ENCODE measurements around the gene MYL10.

Gene MYL10

GRCh38 chr7:101596898-101597297 lies 32.2 kb downstream of the MYL10 start:
- H3K36me3 ChIP-seq (ENCODE audit: control insufficient read depth, insufficient read depth, low read length) = no peaks in the 10 kb centered on the region
- no peaks in the 10 kb centered on the region for H3K9me3 ChIP-seq (ENCODE audit: control insufficient read depth, insufficient read depth, low read length)
- H3K4me1 ChIP-seq (ENCODE audit: control insufficient read depth, insufficient read depth, low read length) = no peaks in the 10 kb centered on the region
- H3K27me3 ChIP-seq (ENCODE audit: control insufficient read depth, insufficient read depth, low read length) = no peaks in the 10 kb centered on the region
- no peak overlapping the region for H3K4me3 ChIP-seq (ENCODE audit: low read length)
- no peak for DNase-seq (ENCODE audit: low read depth, low spot score)
- no CpG with 5 or more reads among the region's 1 CpG for WGBS (ENCODE audit: insufficient coverage, insufficient read length)
- H3K27ac ChIP-seq (ENCODE audit: low read length) = no peak overlapping the region

DNA sequence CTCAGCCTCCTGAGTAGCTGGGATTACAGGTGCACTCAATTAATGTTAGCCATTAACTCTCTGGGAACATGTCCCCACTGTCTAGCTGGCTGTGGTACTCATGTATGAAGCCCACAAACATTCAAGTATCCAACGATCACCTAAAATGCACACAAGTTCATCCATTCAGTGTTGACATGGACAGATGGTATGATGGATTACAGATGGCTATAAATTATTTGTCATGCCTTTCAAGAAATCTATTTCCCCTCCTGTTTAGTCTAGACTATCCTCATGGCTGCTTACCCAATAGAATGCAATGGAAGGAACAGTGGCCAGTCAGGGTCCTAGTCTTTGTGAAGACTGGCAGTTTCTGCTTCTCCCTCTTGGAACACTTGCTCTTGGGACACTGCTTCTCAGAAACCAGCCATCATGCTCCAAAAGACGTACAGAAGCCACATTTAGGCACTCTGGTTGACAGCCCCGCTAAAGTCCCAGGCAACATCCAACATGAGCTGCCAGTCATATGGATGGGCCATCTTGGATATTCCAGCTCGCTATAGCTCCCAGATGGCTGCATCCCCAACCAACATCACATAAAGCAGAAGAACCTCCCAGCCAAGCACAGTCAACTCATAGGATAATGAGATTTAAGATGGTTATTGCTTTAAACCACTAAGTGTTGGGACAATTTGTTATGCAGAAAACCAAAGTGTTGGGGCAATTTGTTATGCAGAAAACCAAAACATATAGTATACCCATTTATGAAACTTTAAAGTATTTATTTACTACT lies 33.1 kb downstream of the MYL10 start:
- WGBS (ENCODE audit: insufficient coverage, insufficient read length) = no CpG with 5 or more reads among the region's 4 CpGs
- Histone ChIP-seq H3K27ac (ENCODE audit: low read length) (no peak overlapping the region), H3K4me1 (ENCODE audit: control insufficient read depth, insufficient read depth, low read length) (no peaks in the 10 kb centered on the region), H3K9me3 (ENCODE audit: control insufficient read depth, insufficient read depth, low read length) (no peaks in the 10 kb centered on the region), H3K36me3 (ENCODE audit: control insufficient read depth, insufficient read depth, low read length) (no peaks in the 10 kb centered on the region), H3K4me3 (ENCODE audit: low read length) (no peak overlapping the region), H3K27me3 (ENCODE audit: control insufficient read depth, insufficient read depth, low read length) (no peaks in the 10 kb centered on the region)
- no peak for DNase-seq (ENCODE audit: low read depth, low spot score)

- Histone ChIP-seq H3K27ac (ENCODE audit: low read length) (no peak overlapping the region), H3K27me3 (ENCODE audit: control insufficient read depth, insufficient read depth, low read length) (no peaks in the 10 kb centered on the region), H3K4me3 (ENCODE audit: low read length) (no peak overlapping the region), H3K36me3 (ENCODE audit: control insufficient read depth, insufficient read depth, low read length) (no peaks in the 10 kb centered on the region), H3K9me3 (ENCODE audit: control insufficient read depth, insufficient read depth, low read length) (no peaks in the 10 kb centered on the region), H3K4me1 (ENCODE audit: control insufficient read depth, insufficient read depth, low read length) (no peaks in the 10 kb centered on the region)
- no CpG with 5 or more reads among the region's 1 CpG for WGBS (ENCODE audit: insufficient coverage, insufficient read length)
- DNase-seq (ENCODE audit: low read depth, low spot score) = no peak
These were observed 33.9 kb downstream of the MYL10 start for GRCh38 chr7:101595246-101595645.

DNA sequence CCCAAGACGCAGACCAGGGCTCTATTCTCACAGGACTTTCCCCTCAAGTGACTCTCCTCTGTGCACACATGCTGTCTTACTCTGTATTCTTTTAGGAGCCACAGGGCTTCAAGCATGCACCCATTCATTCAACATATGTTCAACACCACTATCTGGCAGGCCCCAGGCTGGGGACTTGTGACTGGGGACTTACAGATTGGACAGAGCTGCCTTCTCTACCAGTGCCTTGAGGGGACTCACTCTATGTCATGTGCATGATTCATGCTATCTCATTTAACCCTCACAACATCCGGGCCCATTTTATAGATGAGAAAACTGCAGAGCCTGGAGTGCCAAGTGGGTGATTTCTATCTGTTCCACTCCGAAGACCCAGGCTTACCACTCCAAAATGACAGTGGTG lies 34.3 kb downstream of the MYL10 start:
- no CpG with 5 or more reads among the region's 3 CpGs for WGBS (ENCODE audit: insufficient coverage, insufficient read length)

GRCh38 chr7:101593556-101593955 lies 35.5 kb downstream of the MYL10 start:
- no peak overlapping the region for H3K27ac ChIP-seq (ENCODE audit: low read length)
- H3K4me3 ChIP-seq (ENCODE audit: low read length) = no peak overlapping the region
- H3K36me3 ChIP-seq (ENCODE audit: control insufficient read depth, insufficient read depth, low read length) = no peaks in the 10 kb centered on the region
- H3K4me1 ChIP-seq (ENCODE audit: control insufficient read depth, insufficient read depth, low read length) = no peaks in the 10 kb centered on the region
- no CpG with 5 or more reads among the region's 6 CpGs for WGBS (ENCODE audit: insufficient coverage, insufficient read length)
- no peak for DNase-seq (ENCODE audit: low read depth, low spot score)
- no peaks in the 10 kb centered on the region for H3K9me3 ChIP-seq (ENCODE audit: control insufficient read depth, insufficient read depth, low read length)
- no peaks in the 10 kb centered on the region for H3K27me3 ChIP-seq (ENCODE audit: control insufficient read depth, insufficient read depth, low read length)

More for the DNA sequence above, 34.3 kb downstream of the MYL10 start:
- H3K27me3 ChIP-seq (ENCODE audit: control insufficient read depth, insufficient read depth, low read length) = no peaks in the 10 kb centered on the region
- no peak overlapping the region for H3K27ac ChIP-seq (ENCODE audit: low read length)
- DNase-seq (ENCODE audit: low read depth, low spot score) = no peak
- no peaks in the 10 kb centered on the region for H3K4me1 ChIP-seq (ENCODE audit: control insufficient read depth, insufficient read depth, low read length)
- no peak overlapping the region for H3K4me3 ChIP-seq (ENCODE audit: low read length)
- H3K36me3 ChIP-seq (ENCODE audit: control insufficient read depth, insufficient read depth, low read length) = no peaks in the 10 kb centered on the region
- no peaks in the 10 kb centered on the region for H3K9me3 ChIP-seq (ENCODE audit: control insufficient read depth, insufficient read depth, low read length)

GRCh38 chr7:101591504-101591903 lies 37.6 kb downstream of the MYL10 start:
- H3K27ac ChIP-seq (ENCODE audit: low read length) = no peak overlapping the region
- H3K4me3 ChIP-seq (ENCODE audit: low read length) = no peak overlapping the region
- DNase-seq (ENCODE audit: low read depth, low spot score) = no peak
- H3K27me3 ChIP-seq (ENCODE audit: control insufficient read depth, insufficient read depth, low read length) = no peaks in the 10 kb centered on the region
- no peaks in the 10 kb centered on the region for H3K4me1 ChIP-seq (ENCODE audit: control insufficient read depth, insufficient read depth, low read length)
- H3K36me3 ChIP-seq (ENCODE audit: control insufficient read depth, insufficient read depth, low read length) = no peaks in the 10 kb centered on the region
- WGBS (ENCODE audit: insufficient coverage, insufficient read length) = no CpG with 5 or more reads among the region's 2 CpGs
- no peaks in the 10 kb centered on the region for H3K9me3 ChIP-seq (ENCODE audit: control insufficient read depth, insufficient read depth, low read length)

DNA sequence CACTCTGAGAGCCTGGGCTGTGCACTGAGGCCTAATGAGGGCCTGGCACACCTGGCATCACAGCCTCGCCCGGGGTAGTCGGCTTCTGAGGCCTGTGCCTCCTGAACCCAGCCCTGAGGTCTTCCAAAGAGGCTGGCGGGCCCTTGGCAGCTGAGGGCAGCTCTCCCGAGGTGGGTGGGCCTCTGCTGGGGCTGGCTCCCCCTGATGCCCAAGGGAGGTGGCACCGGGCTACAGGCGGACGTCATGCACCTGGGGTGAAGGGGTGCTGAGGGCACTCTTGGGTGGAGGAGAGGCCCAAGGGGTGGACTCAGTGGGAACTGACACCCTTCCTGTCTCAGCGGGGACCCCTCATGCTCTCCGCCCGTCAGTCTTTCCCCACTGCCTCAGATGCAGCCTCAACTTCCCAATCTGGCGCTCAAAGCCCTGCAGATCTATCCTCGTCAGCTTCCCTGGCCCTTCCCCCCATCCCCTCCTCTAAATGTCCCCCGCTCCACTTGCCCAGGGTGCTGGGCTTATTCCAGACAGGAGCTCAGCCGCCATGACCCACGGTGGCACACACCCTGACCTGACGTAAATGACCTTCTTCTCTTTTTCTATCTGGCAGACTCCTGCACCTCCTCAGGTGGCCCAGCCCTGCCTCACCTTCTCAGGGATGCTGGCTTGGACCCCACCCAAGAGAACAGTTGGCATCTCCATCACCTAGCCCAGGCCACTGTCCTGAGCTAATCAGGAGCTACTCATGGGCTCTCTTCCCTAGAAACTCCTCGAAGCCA lies 38.2 kb downstream of the MYL10 start:
- no peaks in the 10 kb centered on the region for H3K36me3 ChIP-seq (ENCODE audit: control insufficient read depth, insufficient read depth, low read length)
- no CpG with 5 or more reads among the region's 18 CpGs for WGBS (ENCODE audit: insufficient coverage, insufficient read length)
- H3K4me3 ChIP-seq (ENCODE audit: low read length) = no peak overlapping the region
- no peaks in the 10 kb centered on the region for H3K4me1 ChIP-seq (ENCODE audit: control insufficient read depth, insufficient read depth, low read length)
- H3K9me3 ChIP-seq (ENCODE audit: control insufficient read depth, insufficient read depth, low read length) = no peaks in the 10 kb centered on the region
- H3K27ac ChIP-seq (ENCODE audit: low read length) = no peak overlapping the region
- DNase-seq (ENCODE audit: low read depth, low spot score) = no peak
- no peaks in the 10 kb centered on the region for H3K27me3 ChIP-seq (ENCODE audit: control insufficient read depth, insufficient read depth, low read length)

DNA sequence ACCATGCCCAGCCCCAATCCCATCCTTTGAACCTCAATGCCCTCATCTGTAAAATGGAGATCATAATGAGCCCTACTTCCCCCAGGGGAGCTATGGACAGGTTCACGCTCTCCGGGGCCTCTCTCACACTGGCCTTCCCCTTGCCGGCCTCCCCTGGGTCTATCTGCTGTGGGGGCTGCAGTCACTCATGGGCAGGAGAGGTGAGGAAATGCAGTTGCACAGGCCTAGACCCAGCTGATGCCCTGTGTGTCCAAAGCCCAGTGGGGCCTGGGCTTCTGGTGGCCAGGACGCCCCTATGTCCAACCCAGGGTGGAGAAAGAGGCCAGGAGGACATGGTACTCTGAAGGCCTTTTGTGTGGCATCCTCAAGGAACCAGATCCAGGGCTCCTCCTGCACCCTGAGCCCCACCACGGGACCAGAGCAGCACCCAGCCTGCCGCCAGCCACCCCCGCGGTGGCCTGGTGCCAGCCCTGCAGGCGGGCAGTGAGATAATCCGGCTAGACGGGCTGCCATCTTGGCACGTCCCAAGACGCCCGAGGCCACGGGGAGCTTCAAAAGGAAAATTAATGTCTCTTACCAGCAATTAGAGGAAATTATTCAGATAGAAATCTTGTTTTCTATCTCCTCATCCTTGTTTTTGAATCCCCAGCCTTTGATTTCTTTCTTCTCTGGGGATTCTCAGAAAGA lies 39.0 kb downstream of the MYL10 start:
- H3K4me3 ChIP-seq (ENCODE audit: low read length) = no peak overlapping the region
- H3K36me3 ChIP-seq (ENCODE audit: control insufficient read depth, insufficient read depth, low read length) = no peaks in the 10 kb centered on the region
- DNase-seq (ENCODE audit: low read depth, low spot score) = no peak
- no peaks in the 10 kb centered on the region for H3K4me1 ChIP-seq (ENCODE audit: control insufficient read depth, insufficient read depth, low read length)
- WGBS (ENCODE audit: insufficient coverage, insufficient read length) = no CpG with 5 or more reads among the region's 15 CpGs
- H3K27me3 ChIP-seq (ENCODE audit: control insufficient read depth, insufficient read depth, low read length) = no peaks in the 10 kb centered on the region
- H3K9me3 ChIP-seq (ENCODE audit: control insufficient read depth, insufficient read depth, low read length) = no peaks in the 10 kb centered on the region
- no peak overlapping the region for H3K27ac ChIP-seq (ENCODE audit: low read length)

DNA sequence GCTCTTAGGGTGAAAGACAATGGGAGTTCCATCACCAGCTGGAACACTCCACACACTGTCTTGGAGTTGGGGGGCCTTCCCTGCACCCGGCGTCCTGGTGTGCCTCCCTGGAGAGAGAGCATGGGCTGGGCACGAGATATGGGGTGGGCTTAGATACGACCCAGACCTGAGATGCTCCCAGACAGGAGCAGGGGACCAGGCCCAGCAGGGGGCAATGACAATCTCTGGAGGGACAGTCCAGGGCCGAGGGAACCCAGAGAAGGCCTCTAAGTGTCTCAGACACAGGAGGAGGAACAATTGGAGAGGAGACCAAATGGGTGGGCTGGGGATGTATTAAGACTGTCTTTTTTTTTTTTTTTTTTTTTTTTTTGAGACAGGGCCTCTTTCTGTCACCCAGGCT lies 40.0 kb downstream of the MYL10 start:
- H3K9me3 ChIP-seq (ENCODE audit: control insufficient read depth, insufficient read depth, low read length) = no peaks in the 10 kb centered on the region
- WGBS (ENCODE audit: insufficient coverage, insufficient read length) = no CpG with 5 or more reads among the region's 5 CpGs
- DNase-seq (ENCODE audit: low read depth, low spot score) = no peak
- no peaks in the 10 kb centered on the region for H3K36me3 ChIP-seq (ENCODE audit: control insufficient read depth, insufficient read depth, low read length)
- H3K27ac ChIP-seq (ENCODE audit: low read length) = no peak overlapping the region
- H3K27me3 ChIP-seq (ENCODE audit: control insufficient read depth, insufficient read depth, low read length) = no peaks in the 10 kb centered on the region
- no peaks in the 10 kb centered on the region for H3K4me1 ChIP-seq (ENCODE audit: control insufficient read depth, insufficient read depth, low read length)
- no peak overlapping the region for H3K4me3 ChIP-seq (ENCODE audit: low read length)

DNA sequence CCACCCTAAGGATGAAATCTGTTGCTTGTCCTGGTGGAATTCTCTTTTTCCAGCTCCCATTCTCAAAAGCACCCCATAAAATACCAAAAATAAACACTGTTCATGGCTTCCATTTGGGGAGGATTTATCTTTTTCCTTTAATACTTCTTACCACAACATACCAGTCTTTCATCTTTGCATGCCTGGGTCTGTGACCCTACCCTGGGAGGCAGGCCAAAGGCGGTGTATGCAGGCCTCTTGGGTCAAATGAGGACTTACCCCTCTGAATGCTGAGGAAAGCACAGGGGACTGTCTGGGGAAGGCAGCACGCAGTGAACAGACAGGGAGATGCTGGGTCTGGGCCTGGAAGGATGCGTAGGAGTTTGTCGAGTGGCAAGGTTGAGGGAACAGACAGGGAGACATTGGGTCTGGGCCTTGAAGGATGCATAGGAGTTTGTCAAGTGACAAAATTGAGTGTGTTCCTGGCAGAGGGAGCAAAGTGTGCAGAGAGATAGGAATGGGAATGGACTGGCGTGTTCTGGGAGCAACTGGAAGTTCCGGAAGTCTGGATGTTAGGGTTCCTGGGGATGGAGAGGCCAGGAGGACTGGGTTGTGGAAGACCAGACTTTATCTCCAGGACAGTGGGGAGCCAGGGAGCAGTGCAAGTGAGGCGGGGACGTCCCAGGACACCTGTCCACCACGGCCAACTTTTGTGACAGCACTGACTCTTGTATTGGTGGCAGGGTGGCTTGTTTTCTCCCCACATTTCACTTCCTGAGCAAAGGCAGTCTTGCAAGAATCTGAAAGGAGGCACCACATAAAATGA lies 40.8 kb downstream of the MYL10 start:
- Histone ChIP-seq H3K27ac (ENCODE audit: low read length) (no peak overlapping the region), H3K27me3 (ENCODE audit: control insufficient read depth, insufficient read depth, low read length) (no peaks in the 10 kb centered on the region), H3K4me1 (ENCODE audit: control insufficient read depth, insufficient read depth, low read length) (no peaks in the 10 kb centered on the region), H3K4me3 (ENCODE audit: low read length) (no peak overlapping the region), H3K9me3 (ENCODE audit: control insufficient read depth, insufficient read depth, low read length) (no peaks in the 10 kb centered on the region), H3K36me3 (ENCODE audit: control insufficient read depth, insufficient read depth, low read length) (no peaks in the 10 kb centered on the region)
- no peak for DNase-seq (ENCODE audit: low read depth, low spot score)
- no CpG with 5 or more reads among the region's 9 CpGs for WGBS (ENCODE audit: insufficient coverage, insufficient read length)
